Stimulated activated CD4-positive, alpha-beta T cell treated with anti-CD3 and anti-CD28 coated beads, Interleukin-2, amount 100 ng/mL, for 24 hours (primary cell): ENCODE data around the gene EFCAB11.

Source experiments
- DNase-seq, 2 donors: peaks; one replicate each; pipeline ENCODE4 v3.0.0-alpha.2; 2020

EFCAB11 gene

DNA sequence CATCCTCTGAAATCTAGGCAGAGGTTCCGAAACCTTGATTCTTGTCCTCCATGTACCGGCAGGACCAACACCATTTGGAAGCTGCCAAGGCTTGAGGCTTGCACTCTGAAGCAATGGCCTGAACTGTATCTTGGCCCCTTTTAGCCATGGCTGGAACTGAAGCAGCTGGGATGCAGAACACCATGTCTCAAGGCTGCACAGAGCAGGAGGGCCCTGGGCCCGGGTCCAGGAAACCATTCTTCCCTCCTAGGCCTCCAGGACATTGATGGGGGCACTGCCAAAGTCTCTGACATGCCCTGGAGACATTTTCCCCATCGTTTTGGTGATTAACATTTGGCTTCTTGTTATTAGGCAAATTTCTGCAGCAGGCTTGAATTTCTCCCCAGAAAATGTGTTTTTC, 198.7 kb downstream of the EFCAB11 start:
- DNase-seq, result no peak

DNA sequence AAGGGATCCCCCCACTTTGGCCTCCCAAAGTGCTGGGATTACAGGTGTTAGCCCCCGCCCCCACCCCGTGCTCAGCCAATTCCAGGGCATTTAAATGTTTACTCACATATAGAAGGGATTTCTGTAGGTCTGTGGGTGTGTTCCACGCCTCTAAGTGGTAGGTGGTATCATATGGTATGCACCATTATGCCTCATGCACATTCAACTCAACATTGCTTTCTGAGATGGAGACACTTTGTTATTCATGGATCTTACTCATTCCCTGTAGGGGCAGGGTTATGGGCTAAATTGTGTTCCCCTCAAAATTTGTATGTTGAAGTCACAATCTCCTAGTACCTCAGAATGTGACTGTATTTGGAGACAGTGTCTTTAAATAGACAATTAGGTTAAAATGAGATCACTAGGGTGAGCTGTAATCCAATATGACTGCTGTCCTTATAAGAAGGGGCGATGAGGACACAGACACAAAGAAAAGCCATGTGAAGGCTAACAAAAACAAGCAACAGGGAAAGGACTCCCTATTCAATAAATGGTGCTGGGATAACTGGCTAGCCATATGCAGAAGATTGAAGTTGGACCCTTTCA, 200.6 kb downstream of the EFCAB11 start:
- no peak for DNase-seq

DNA sequence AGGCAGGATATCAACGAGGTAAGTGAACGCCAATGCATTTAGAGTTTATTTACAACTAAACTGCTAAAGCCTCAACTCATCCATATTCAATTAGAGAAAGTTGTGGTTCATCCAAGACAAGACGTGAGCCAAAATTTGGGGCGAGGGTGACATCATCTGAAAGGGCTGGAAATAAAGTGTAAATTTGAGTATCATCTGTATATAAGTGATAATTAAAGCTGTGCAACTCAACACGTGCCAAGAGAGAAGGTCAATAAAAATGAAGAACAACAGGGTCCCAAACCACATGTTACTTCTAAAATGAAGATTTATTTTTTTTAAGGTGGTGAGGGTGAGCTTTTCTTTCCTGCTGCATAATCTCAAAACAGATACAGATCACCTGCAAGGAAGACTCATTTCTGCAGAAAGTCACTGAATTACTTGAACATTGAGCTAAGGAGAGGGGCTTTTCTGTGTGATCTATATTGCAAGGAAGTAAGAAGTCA, 203.6 kb downstream of the EFCAB11 start:
- DNase-seq, result peak in 1 of 2 donors; percentile 43

DNA sequence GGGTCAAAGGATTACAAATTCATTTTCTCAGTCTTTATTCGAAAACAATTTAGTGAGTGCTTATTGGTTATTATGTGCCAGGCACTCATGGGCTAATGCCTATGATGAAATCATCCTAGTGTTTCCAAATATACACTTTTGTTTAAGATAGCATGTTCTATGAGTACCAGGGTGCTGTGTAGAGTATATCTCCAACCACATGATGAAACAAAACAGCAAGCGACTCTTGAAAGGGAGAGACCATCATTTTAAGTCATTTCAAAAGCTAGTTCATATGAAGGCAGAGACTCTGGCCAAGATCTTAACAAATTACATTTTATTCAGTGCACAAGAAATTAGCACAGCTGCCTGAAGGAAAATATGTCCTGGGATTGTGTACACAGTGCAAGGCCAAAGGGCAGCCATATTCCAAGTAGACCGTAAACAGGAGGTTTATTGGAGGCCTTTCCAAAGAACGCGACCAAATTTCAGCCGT, 204.2 kb downstream of the EFCAB11 start:
- no peak for DNase-seq

DNA sequence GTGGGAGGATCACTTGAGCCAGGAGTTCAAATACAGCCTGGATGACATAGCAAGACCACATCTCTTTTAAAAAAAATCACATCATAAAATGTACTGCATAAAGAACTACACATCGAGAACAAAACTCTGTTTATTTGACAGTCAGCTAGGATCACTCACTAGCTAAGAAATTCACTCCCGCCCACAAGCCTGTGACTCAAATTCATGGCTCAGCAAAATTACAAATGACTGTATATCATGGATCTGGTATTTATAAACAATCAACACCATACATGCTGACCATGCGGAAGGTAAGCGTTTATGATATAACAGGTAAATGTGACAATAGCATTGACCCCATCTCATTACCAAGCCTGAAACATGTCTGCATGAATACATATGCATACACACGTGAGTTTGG, 206.5 kb downstream of the EFCAB11 start:
- peak in 1 of 2 donors; percentile 28 for DNase-seq

DNA sequence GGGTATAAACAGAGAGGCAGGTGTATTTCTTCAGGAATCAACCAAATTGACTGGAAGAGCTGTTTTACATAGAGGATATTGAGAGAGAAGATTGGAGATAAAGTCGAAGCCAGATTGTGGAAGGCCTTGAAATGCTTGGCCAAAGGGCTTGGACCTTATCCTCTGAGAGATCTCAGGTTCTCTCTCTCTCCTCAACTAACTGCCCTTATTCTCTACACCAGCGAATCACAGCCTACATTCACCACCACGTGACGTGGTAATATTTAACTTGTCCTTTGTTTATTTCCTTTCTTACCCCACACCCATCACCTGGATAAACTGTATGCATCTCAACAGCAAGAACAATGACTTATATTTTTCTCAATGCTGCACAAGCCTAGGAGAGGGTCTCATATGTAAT, 207.4 kb downstream of the EFCAB11 start:
- DNase-seq, result no peak

DNA sequence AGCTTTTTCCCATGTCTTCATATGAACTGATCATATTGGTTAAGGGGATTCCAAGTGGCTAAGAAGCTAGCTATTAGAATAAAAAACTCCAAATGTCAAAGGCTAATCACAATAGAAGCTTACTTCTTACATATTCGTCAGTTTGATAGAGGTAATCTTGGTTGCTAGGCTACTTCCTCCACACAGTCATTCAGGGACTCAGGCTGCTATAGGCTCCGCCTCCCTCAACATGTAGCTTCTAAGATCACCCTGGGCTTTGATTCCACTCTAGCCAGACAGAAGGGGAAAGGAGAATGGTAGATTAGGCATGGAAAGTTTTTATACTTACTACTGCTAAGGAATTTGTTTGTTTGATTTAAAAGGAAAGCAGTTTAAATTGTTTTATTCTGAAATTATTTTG, 207.9 kb downstream of the EFCAB11 start:
- no peak for DNase-seq

DNA sequence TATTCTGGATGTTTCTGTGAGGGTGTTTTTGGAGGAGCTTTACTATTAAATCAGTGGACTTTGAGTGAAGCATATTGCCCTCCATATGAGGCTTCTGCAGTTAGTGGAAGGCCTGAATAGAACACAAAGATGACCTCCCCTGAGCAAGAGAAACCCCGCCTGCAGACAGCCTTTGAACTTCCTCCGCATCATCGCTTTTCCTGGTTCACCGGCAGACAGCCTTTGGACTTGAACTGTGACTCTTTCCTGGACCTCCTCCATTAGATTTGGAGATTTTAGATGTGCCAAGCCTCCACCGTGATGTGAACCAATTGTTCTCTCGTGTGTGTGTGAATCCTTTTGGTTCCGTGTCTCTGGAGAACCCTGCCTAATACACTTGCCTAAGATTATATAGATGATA, 208.4 kb downstream of the EFCAB11 start:
- DNase-seq, result no peak
